PC-3 (cell line): ENCODE measurements around the gene ZHX3.

Experiments
- CTCF ChIP-seq: fragments of 300-600 bp; sonication (generic); conservative IDR thresholded peaks from 2 replicates; pipeline ENCODE4 v1.5.1; 2017; ENCODE audit warnings: antibody characterized with exemption, low read depth, mild to moderate bottlenecking, low read length
- EZH2 ChIP-seq: fragments of 300-600 bp; sonication (generic); IDR thresholded peaks from one replicate; pipeline ENCODE4 v1.6.1; 2017; ENCODE audit warnings: antibody characterized with exemption, mild to moderate bottlenecking, low read length; ENCODE audit not compliant: unreplicated experiment
- EZH2phosphoT487 ChIP-seq: fragments of 300-600 bp; sonication (generic); IDR thresholded peaks from 2 replicates; pipeline ENCODE4 v1.6.1; 2018; ENCODE audit warnings: mild to moderate bottlenecking, antibody characterized with exemption, low read length, borderline replicate concordance

DNA sequence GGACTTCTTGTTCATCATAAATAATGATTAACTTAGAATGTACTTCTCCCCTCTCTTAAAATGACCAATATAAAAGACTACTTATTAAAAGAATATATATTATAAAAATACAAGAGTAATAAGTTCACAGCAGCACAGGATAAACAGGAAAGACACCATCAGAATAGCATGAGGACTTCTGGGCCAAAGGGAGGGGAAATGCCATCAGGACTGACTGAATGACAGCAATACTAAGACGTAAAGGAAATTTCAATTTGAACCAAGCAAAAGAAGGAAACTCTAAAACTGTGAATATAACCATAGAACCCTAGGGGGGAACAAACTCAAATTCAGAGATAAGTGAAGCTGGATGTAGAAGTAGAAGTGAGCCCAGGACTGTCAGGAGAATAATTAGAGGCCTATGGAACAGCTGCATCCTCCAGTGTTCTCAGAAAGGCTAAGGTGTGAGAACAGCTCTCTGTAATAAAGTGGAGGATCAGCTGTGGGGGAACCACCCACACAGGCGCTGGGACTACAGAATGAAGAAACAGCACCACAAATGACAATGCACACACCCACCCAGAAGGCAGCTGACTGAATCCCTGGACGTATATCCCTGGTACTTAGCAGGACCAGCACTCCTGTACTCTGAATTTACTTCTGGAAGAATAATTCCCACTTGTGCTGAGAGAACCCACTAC is 37.8 kb downstream of the ZHX3 start:
- TF ChIP-seq CTCF (no peak), EZH2 (no peak), EZH2phosphoT487 (no peak)
